ENCODE measurements around the gene PTPRN2.
"Not testable (repeated sequence)": the region's sequence is repeated elsewhere in the genome, so short reads cannot be mapped to it uniquely, and the experiment has no call there.

The PTPRN2 gene

GRCh38 chr7:157926521-157927150, 661.0 kb downstream of the PTPRN2 start:
- no peak for DNase-seq (ENCODE audit: low spot score)

DNA sequence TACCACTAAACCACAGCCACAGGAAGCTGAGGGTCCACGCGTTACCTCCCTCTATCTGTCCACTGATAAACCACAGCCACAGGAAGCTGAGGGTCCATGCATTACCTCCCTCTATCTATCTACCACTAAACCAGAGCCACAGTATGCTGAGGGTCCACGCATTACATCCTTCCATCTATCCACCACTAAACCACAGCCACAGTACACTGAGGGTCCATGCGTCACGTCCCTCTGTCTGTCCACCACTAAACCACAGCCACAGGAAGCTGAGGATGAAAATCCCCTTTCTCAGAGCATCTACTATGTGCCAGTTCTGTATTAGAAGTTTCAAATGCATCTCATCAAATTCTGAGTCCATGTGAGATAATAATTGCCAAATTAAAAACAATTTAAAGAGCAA, 661.5 kb downstream of the PTPRN2 start:
- DNase-seq (ENCODE audit: low spot score): no peak

DNA sequence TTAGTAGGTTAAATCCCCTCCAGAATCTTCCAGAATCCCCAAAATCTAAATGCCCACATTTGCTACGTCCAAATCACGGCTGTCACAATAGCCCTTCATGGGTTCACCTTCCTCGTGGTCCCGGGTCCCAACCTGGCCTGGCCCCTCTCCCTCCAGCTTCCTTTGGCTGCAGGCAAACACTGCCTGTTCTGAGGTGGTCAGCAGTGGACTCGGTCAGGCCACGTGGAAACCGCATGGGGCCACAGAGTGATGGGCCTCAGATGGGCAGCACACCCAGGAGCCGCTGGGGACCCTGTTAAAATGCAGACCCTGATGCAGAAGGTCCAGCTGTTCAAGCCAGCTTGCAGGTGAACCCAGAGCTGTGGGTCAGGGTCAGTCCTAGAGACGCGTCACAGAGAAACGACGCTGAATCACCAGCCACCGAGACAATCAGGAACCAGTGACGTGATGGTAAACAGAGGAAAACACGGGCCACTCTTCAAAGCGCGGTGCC, 662.2 kb downstream of the PTPRN2 start:
- DNase-seq (ENCODE audit: low spot score): no peak

- no peak for DNase-seq (ENCODE audit: low spot score)
Observed at GRCh38 chr7:157923903-157924630, 663.6 kb downstream of the PTPRN2 start.

GRCh38 chr7:157922576-157922975, 665.0 kb downstream of the PTPRN2 start:
- no peak for DNase-seq (ENCODE audit: low spot score)

DNA sequence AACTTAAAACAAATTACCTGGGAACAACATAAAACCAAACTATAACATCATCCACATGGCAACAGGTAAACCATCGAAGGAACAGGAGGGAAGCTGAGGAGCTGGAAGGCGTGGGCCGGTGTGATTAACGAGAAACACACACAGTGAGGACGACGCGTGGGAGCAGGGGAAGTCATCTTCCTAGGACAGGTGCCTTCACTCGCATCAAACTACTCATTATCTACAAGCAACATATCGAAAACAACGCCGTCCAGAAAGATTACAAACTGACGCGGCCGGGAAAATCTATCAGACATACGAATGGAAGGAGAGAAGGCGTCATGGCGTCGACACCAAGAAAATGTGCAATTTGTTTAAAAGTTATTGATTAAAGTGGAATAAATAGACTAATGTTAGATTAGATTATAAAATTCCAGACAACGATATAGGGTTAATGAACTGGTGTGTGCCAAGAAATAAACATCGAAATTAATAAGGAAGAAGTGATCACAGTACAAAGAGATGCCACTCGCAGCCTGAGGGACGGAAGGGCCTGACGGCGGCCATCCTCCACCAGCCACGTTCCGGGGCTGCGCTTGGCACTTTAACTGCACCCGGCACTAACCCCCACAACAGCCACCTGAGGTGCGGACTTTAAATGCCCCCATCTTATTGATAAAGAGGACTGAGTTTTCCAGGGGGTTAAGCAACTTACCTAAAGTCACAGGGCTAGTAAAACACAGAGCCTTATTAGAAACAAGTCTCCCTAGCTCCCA, 669.1 kb downstream of the PTPRN2 start:
- no peak for DNase-seq (ENCODE audit: low spot score)

DNA sequence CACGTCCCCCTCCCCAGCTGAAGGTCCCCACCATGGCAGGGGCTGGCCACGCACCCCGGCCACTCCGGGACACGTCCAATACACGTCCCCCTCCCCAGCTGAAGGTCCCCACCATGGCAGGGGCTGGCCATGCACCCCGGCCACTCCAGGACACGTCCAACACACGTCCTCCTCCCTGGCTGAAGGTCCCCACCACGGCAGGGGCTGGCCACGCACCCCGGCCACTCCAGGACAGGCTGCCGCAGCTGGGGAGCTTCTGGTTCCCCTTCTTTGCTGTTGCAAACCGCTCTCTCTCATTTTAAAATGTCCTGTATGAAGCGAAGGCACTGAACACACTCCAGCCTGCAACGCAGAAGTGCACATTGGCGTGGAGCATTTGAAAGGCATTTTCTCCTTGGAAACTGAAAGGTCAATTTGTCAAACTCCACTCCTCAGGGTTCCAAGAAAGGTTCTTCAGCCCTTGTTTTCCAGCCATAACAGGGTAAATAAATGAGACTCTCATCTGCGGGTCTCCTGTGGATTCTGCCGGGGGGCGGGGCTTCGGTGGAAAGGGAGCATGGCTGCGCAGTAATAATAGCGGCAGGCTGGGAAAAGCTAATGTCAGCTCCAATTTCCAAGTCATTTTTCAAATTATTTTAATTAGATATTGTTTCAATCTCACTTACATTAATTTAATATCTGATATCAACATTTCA, 670.5 kb downstream of the PTPRN2 start:
- no peak for DNase-seq (ENCODE audit: low spot score)

- no peak for DNase-seq (ENCODE audit: low spot score)
Observed at GRCh38 chr7:157910446-157910845, 677.2 kb downstream of the PTPRN2 start.

GRCh38 chr7:157910045-157910444, 677.6 kb downstream of the PTPRN2 start:
- not testable (repeated sequence) for DNase-seq (ENCODE audit: low spot score)

- DNase-seq (ENCODE audit: low spot score): no peak
Observed at GRCh38 chr7:157909370-157909769, 678.3 kb downstream of the PTPRN2 start.

- no peak for DNase-seq (ENCODE audit: low spot score)
Observed at GRCh38 chr7:157908006-157908782, 679.4 kb downstream of the PTPRN2 start.

GRCh38 chr7:157907091-157907490, 680.5 kb downstream of the PTPRN2 start:
- no peak for DNase-seq (ENCODE audit: low spot score)

DNA sequence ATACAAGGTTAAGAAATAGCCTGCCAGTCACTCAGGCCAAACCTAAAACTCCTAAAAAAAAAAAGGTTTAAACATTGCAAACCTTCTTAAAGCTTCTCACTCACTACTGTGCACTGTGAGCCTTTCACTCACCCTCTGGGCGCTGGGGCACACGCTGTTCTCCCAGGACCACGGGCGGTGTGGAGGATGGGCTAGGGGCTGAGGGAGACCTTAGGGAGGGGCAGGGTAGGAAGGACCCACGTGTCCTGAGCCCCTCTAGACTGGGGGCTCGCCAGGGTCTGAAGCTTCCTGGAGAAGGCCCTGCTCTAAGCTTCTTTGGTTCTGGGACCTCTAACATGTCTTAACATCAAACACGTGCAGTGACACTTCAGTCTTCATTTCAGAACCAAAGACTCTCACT, 681.0 kb downstream of the PTPRN2 start:
- DNase-seq (ENCODE audit: low spot score): no peak

DNA sequence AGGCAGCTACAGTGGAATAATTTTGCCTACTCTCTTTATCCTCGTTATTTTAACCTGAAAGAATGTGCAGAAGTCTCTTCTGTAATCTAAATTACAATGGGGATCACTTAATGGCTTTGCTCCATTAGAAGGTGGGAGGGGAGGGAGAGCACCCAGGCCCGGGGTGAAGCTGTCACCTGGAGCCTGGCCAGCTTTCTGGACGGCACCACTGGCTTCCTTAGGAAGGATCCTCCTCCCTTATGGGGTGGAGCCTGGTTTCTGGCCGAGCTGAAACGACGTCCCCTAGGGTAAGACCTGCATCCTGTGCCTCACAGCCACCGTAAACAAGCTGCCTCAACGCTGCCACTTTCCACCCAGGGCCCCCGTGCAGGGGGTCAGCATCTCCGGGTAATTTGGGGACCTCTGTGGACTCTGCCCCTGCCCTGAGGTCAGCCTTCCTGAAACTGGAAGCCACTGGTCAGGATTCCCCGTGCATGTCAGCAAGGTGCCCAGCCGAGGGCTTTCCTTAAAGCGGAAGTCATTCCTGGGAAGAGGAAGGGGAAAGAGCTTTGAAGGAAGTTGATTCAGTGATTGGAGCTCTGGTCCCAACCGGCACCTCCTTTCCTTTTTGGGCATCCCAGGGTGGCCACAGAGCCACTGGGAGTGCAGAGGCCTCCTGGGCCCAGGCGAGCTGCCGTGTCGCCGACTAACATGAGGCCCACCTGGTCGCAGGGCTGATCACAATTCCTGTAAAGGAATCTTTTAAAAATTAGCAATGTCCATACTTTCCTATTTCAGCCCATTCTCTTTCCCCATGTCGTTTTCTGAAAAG, 681.8 kb downstream of the PTPRN2 start:
- no peak for DNase-seq (ENCODE audit: low spot score)

DNA sequence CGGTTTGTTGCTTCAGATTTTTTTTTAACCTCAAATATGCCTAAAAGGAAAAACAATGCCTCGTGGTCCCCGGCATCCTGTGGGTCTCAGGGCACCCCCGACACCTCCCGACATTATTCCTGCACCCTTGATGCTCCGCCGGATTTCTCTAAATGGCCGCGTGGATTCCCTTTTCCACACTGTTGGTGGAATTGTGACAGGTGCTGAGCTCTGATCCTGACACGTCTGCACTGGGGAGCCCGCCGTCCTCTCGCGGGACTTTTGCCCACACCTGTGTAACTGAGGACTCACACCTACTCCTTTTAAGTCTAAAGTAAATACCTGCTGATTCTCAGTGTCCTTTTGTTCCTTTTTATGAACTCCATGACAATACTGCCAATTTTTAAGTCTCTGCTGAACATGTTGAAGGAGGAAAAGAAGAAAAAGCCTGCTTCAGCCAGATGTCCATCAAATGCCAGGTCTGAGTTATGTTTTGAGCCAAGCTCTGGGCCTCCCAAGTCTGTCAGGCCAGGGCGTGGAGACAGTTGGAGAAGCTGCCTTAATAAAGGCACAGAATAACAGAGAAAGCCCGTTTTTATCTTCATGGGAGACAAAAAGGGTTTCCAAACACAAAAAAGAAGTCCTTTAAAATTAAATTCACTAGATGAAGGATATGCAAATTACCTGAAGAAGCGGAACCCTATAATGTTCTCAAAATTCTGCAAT, 682.6 kb downstream of the PTPRN2 start:
- no peak for DNase-seq (ENCODE audit: low spot score)

DNA sequence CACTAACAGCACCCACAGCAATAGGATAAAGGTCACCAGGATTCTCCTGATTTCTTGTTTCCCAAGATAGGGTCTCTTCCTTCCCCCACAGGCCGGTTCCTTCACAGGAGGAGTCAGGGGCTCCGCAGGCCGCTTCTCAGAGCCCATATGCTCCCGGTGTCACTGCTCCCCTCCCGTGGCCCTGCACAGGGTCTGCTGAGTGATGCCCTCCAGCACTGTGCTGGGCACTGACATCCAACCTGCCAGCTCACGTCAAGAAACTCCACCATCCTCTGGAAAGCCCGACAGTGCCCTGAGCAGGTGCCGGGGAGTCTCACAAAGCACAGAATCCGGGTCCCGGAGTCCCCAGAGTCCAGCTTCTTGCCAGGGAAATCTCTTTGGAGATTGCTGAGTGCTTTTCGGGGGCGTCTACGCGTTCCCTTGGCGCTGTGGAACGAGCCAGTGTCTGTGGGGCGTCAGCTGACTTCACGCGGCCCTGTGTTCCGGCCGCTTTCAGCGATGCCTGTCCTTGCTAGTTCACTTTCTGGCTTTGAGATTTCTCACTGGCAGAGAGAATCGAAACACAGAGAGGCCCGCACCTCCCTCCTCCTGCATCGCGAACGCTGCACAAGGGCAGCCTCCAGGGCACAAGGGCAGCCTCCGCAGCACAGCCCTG, 683.3 kb downstream of the PTPRN2 start:
- no peak for DNase-seq (ENCODE audit: low spot score)

GRCh38 chr7:157903710-157904109, 683.9 kb downstream of the PTPRN2 start:
- DNase-seq (ENCODE audit: low spot score): no peak

DNA sequence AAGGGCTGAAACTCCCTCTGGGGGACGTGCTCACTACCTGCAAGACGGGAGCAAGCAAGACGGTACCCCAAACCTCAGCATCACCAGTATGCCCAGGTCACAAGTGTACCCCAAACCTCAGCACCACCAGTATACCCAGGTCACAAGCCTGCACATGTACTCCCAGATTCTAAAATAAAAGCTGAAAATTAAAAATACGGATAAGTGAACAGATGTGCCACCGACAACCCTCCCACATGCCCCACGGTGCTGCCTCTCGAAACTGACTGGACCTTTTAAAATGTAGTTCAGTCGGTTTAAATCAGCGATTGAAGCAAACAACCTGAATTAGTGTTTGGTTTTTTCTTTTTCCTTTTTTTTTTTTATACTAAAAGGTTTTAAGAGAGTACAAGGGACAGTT, 684.3 kb downstream of the PTPRN2 start:
- DNase-seq (ENCODE audit: low spot score): no peak

DNA sequence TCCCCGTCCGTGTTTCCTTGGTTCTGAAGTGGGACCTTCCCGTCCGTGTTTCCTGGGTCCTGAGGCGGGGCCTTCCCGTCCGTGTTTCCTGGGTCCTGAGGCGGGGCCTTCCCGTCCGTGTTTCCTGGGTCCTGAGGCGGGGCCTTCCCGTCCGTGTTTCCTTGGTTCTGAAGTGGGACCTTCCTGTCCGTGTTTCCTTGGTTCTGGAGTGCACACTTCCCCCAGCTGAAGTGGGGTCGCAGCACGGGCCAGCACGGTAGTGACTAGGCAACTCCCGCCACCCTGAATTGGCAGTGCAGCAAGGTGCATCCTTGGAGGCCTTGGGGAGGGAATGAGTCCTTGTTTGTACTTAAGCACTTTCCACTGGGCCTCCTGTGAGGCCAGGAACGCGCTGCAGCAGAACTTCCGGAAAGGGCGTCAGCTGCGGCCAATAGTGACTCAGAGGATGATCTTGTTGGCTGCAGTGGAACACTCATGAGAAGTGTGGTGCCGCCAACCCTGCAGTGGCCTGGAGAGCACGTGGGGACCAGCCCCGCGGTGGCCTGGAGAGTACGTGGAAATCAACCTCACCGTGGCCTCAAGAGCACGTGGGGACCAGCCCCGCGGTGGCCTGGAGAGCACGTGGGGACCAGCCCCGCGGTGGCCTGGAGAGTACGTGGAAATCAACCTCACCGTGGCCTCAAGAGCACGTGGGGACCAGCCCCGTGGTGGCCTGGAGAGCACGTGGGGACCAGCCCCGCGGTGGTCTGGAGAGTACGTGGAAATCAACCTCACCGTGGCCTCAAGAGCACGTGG, 685.6 kb downstream of the PTPRN2 start:
- DNase-seq (ENCODE audit: low spot score): not testable (repeated sequence)

All from hematopoietic multipotent progenitor cell treated with erythropoietin and hydrocortisone succinate and interleukin-3 and kit ligand, for 15 days (in vitro differentiated cells).